C4-2B (cell line): ENCODE data around the gene PPP2R5C.

Experiments
- ZFX ChIP-seq: fragments of 450-650 bp; IDR thresholded peaks from 2 replicates; pipeline ENCODE4 v1.6.1; 2017
- TF ChIP-seq, protein P1 (sequence below): fragments of 450-650 bp; conservative IDR thresholded peaks from 2 replicates; pipeline ENCODE4 v1.5.1; 2017; ENCODE audit warnings: mild to moderate bottlenecking

DNA sequence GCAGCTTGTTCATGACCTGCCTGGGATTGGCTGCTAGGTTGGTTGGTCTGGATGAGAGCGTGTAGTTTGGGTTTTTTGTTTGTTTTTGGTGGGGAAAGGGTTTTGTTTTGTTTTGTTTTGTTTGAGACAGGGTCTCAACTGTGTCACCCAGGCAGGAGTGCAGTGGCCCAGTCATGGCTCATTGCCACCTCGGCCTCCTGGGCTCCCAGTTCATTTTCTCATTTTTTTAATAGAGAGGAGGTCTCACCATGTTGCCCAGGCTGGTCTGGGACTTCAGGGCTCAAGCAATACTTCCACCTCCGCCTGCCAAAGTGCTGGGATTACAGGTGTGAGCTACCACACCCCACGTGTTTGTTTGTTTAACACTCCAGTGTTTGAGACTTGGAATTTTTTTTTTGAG lies 206.7 kb downstream of the PPP2R5C start:
- TF ChIP-seq, protein P1, sequence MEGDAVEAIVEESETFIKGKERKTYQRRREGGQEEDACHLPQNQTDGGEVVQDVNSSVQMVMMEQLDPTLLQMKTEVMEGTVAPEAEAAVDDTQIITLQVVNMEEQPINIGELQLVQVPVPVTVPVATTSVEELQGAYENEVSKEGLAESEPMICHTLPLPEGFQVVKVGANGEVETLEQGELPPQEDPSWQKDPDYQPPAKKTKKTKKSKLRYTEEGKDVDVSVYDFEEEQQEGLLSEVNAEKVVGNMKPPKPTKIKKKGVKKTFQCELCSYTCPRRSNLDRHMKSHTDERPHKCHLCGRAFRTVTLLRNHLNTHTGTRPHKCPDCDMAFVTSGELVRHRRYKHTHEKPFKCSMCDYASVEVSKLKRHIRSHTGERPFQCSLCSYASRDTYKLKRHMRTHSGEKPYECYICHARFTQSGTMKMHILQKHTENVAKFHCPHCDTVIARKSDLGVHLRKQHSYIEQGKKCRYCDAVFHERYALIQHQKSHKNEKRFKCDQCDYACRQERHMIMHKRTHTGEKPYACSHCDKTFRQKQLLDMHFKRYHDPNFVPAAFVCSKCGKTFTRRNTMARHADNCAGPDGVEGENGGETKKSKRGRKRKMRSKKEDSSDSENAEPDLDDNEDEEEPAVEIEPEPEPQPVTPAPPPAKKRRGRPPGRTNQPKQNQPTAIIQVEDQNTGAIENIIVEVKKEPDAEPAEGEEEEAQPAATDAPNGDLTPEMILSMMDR = no peak
- no peak for TF ChIP-seq ZFX
